DOHH2 (cell line): ENCODE data around the gene XRCC2.
"Not testable (repeated sequence)": the region's sequence is repeated elsewhere in the genome, so short reads cannot be mapped to it uniquely, and the experiment has no call there.

Experiments used
- H3F3A ChIP-seq: fragments of 200-600 bp; sonication (generic), shearing (Covaris generic); 2 replicates; pipeline ENCODE4 v1.6.0; 2016; ENCODE audit warnings: antibody characterized with exemption, mild to moderate bottlenecking; ENCODE audit not compliant: control insufficient read depth, insufficient read depth
- H3K27ac ChIP-seq: fragments of 200-600 bp; sonication (generic); 2 replicates; pipeline ENCODE4 v1.5.1; 2014; ENCODE audit warnings: low read depth, mild to moderate bottlenecking, low read length, moderate library complexity
- H3K27me3 ChIP-seq: fragments of 200-600 bp; sonication (generic); 2 replicates; pipeline ENCODE4 v1.6.1; 2014; ENCODE audit warnings: mild to moderate bottlenecking, low read length, mixed read lengths; ENCODE audit not compliant: control insufficient read depth
- H3K36me3 ChIP-seq: fragments of 200-600 bp; sonication (generic); 2 replicates; pipeline ENCODE4 v1.6.1; 2014; ENCODE audit warnings: mild to moderate bottlenecking, low read length, moderate library complexity, mixed read lengths; ENCODE audit not compliant: control insufficient read depth
- H3K4me1 ChIP-seq: fragments of 200-600 bp; sonication (generic); 2 replicates; pipeline ENCODE4 v1.6.1; 2014; ENCODE audit warnings: mild to moderate bottlenecking, low read length, mixed read lengths; ENCODE audit not compliant: control insufficient read depth
- H3K4me2 ChIP-seq: fragments of 200-600 bp; sonication (generic); 2 replicates; pipeline ENCODE4 v1.6.0; 2014; ENCODE audit warnings: mild to moderate bottlenecking, low read length, moderate library complexity
- H3K4me3 ChIP-seq: fragments of 200-600 bp; sonication (generic); 2 replicates; pipeline ENCODE4 v1.5.1; 2014; ENCODE audit warnings: mild to moderate bottlenecking, low read length, mixed read lengths
- H3K79me2 ChIP-seq: fragments of 200-600 bp; sonication (generic); 2 replicates; pipeline ENCODE4 v1.6.1; 2014; ENCODE audit warnings: mild to moderate bottlenecking, low read length, mixed read lengths; ENCODE audit not compliant: control insufficient read depth
- H3K9me2 ChIP-seq: fragments of 200-600 bp; sonication (generic); replicated peaks from 2 replicates; pipeline ENCODE4 v1.6.1; 2014; ENCODE audit warnings: mild to moderate bottlenecking, low read length, mixed read lengths; ENCODE audit not compliant: control insufficient read depth
- H3K9me3 ChIP-seq: fragments of 200-600 bp; sonication (generic); 2 replicates; pipeline ENCODE4 v1.6.1; 2014; ENCODE audit warnings: antibody characterized with exemption, low read length, mixed read lengths; ENCODE audit not compliant: control insufficient read depth, insufficient read depth
- H4K20me1 ChIP-seq: fragments of 200-600 bp; sonication (generic); 2 replicates; pipeline ENCODE4 v1.6.0; 2014; ENCODE audit warnings: low read depth, mild to moderate bottlenecking, antibody characterized with exemption, low read length, moderate library complexity; ENCODE audit not compliant: control insufficient read depth, insufficient read depth
- EZH2phosphoT487 ChIP-seq: fragments of 200-600 bp; sonication (generic); IDR thresholded peaks from 2 replicates; pipeline ENCODE4 v1.6.1; 2017; ENCODE audit warnings: borderline replicate concordance, mild to moderate bottlenecking, antibody characterized with exemption, low read length, moderate library complexity, mixed read lengths
- TF ChIP-seq, protein P1 (sequence below): fragments of 200-600 bp; sonication (generic); IDR thresholded peaks from one replicate; pipeline ENCODE4 v1.5.1; 2014; ENCODE audit warnings: antibody characterized with exemption, mild to moderate bottlenecking, low read depth, low read length; ENCODE audit not compliant: poor library complexity, severe bottlenecking

Gene XRCC2

DNA sequence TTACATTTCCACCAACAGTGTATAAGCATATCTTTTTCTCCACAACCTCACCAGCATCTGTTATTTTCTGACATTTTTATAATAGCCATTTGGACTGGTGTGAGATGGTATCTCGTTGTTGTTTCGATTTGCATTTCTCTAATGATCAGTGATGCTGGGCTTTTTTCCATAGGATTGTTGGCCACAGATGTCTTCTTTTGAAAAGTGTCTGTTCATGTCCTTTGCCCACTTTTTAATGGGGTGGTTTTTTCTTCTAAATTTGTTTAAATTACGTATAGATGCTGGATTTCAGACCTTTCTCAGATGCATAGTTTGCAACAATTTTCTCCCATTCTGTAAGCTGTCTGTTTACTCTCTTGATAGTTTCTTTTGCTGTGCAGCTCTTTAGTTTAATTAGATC is 28.9 kb downstream of the XRCC2 start:
- Histone ChIP-seq H3K4me2 (no peak overlapping the region), H3K36me3 (peaks cover 71% of the 10 kb centered on the region), H3K9me3 (no peaks in the 10 kb centered on the region), H3F3A (peaks cover 19% of the 10 kb centered on the region), H4K20me1 (no peaks in the 10 kb centered on the region; the same call in 1 of the 2 replicates), H3K9me2 (no peaks in the 10 kb centered on the region), H3K4me3 (no peak overlapping the region), H3K4me1 (no peaks in the 10 kb centered on the region), H3K27ac (no peak overlapping the region), H3K27me3 (no peaks in the 10 kb centered on the region), H3K79me2 (peaks cover 20% of the 10 kb centered on the region)
- no peak for TF ChIP-seq EZH2phosphoT487
- TF ChIP-seq, protein P1, sequence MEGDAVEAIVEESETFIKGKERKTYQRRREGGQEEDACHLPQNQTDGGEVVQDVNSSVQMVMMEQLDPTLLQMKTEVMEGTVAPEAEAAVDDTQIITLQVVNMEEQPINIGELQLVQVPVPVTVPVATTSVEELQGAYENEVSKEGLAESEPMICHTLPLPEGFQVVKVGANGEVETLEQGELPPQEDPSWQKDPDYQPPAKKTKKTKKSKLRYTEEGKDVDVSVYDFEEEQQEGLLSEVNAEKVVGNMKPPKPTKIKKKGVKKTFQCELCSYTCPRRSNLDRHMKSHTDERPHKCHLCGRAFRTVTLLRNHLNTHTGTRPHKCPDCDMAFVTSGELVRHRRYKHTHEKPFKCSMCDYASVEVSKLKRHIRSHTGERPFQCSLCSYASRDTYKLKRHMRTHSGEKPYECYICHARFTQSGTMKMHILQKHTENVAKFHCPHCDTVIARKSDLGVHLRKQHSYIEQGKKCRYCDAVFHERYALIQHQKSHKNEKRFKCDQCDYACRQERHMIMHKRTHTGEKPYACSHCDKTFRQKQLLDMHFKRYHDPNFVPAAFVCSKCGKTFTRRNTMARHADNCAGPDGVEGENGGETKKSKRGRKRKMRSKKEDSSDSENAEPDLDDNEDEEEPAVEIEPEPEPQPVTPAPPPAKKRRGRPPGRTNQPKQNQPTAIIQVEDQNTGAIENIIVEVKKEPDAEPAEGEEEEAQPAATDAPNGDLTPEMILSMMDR, result no peak

DNA sequence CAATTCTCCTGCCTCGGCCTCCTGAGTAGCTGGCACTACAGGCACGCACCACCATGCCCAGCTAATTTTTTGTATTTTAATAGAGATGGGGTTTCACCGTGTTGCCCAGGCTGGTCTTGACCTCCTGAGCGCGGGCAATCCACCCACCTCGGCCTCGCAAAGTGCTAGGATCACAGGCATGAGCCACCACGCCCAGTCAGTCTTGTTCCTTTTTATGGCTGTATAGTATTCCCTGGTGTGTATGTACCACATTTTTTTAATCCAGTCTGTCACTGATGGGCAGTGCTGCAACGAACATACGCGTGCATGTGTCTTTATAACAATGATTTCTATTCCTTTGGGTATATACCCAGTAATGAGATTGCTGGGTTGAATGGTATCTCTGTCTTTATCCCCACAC is 29.4 kb downstream of the XRCC2 start:
- Histone ChIP-seq H3F3A (peaks cover 22% of the 10 kb centered on the region), H3K36me3 (peaks cover 67% of the 10 kb centered on the region), H3K79me2 (peaks cover 16% of the 10 kb centered on the region)
- not testable (repeated sequence) for H3K27ac ChIP-seq, H4K20me1 ChIP-seq, H3K4me2 ChIP-seq, H3K4me1 ChIP-seq, H3K27me3 ChIP-seq, H3K9me3 ChIP-seq, H3K9me2 ChIP-seq, H3K4me3 ChIP-seq

DNA sequence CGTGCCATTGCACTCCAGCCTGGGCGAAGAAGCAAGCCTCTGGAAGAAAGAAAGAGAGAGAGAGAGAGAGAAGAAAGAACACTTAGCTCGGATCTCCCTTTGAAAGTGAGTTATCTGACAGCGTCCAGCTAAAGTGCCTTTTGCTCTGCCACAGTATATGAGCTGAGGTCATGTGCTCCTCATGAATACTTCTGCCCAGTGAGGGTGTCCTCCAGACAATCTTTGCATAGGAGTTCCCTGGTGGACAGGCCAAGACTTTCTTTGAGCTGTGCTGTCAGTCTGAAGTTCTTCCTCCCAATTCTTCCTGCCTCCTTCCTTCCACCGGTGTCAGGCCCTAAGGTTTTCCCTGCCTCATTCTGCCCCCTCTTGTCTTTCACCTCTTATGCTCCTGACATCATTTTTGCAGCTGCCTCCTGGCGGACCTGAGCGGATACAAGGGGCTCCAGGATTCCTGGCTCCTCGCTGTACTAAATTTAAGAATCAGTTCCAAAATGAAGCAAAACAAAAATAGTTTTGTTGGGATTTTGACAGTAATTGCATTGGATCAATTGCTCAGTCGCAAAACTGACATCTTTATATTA is 31.9 kb downstream of the XRCC2 start:
- no peak overlapping the region for H3K27ac ChIP-seq
- H3K9me3 ChIP-seq, result no peaks in the 10 kb centered on the region
- TF ChIP-seq, protein P1, result no peak
- TF ChIP-seq EZH2phosphoT487, result no peak
- H3K4me3 ChIP-seq, result no peak overlapping the region
- H3K4me1 ChIP-seq, result no peaks in the 10 kb centered on the region
- H3K79me2 ChIP-seq, result peaks cover 1% of the 10 kb centered on the region; the same call in 1 of the 2 replicates
- no peaks in the 10 kb centered on the region for H3K27me3 ChIP-seq
- peaks cover 27% of the 10 kb centered on the region for H3F3A ChIP-seq
- H4K20me1 ChIP-seq, result no peaks in the 10 kb centered on the region; the same call in 1 of the 2 replicates
- H3K36me3 ChIP-seq, result peaks cover 45% of the 10 kb centered on the region
- H3K9me2 ChIP-seq, result no peaks in the 10 kb centered on the region
- H3K4me2 ChIP-seq, result no peak overlapping the region

DNA sequence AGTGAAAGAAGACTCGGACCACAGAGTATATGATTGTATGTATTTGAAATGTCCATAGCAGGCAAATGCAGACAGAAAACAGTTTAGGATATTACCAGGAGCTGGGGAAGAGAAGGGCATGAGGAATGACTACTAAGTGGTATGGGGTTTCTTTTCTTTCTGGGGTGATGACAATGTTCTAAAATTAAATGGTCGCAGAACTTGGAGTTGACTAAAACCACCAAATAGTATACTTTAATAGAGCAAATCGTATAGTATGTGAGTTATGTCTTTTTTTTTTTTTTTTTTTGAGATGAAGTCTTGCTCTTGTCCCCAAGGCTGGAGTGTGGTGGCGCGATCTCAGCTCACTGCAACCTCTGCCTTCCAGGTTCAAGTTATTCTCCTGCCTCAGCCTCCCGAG is 34.6 kb downstream of the XRCC2 start:
- Histone ChIP-seq H3K9me3 (no peaks in the 10 kb centered on the region), H3K79me2 (no peaks in the 10 kb centered on the region), H3K9me2 (no peaks in the 10 kb centered on the region), H3K4me2 (no peak overlapping the region), H3K36me3 (peaks cover 19% of the 10 kb centered on the region), H4K20me1 (no peaks in the 10 kb centered on the region), H3K4me1 (no peaks in the 10 kb centered on the region), H3K27me3 (no peaks in the 10 kb centered on the region), H3K27ac (no peak overlapping the region), H3F3A (peaks cover 27% of the 10 kb centered on the region), H3K4me3 (no peak overlapping the region)
- TF ChIP-seq, protein P1, result no peak
- no peak for TF ChIP-seq EZH2phosphoT487
